NCI-H510A (cell line): ENCODE measurements around the gene NR3C1.

Experiments
- DNase-seq: peaks from one replicate; lab custom pipeline; 2025; lab: John Stamatoyannopoulos, UW

Gene NR3C1

GRCh38 chr5:143261748-143262392, 141.6 kb downstream of the NR3C1 start:
- no peak for DNase-seq

GRCh38 chr5:143259254-143259605, 144.3 kb downstream of the NR3C1 start:
- DNase-seq: no peak

GRCh38 chr5:143258559-143259253, 144.8 kb downstream of the NR3C1 start:
- DNase-seq: no peak

- DNase-seq: no peak
These were observed 148.7 kb downstream of the NR3C1 start for GRCh38 chr5:143254819-143255218.

GRCh38 chr5:143251946-143252345, 151.5 kb downstream of the NR3C1 start:
- no peak for DNase-seq

GRCh38 chr5:143251190-143251589, 152.3 kb downstream of the NR3C1 start:
- DNase-seq: no peak

- DNase-seq: no peak
These were observed 153.6 kb downstream of the NR3C1 start for GRCh38 chr5:143249851-143250250.

- no peak for DNase-seq
These were observed 154.5 kb downstream of the NR3C1 start for GRCh38 chr5:143248822-143249579.

- no peak for DNase-seq
These were observed 155.1 kb downstream of the NR3C1 start for GRCh38 chr5:143248391-143248790.

- no peak for DNase-seq
These were observed 156.2 kb downstream of the NR3C1 start for GRCh38 chr5:143247134-143247815.

- no peak for DNase-seq
These were observed 157.4 kb downstream of the NR3C1 start for GRCh38 chr5:143245929-143246561.

GRCh38 chr5:143244990-143245389, 158.5 kb downstream of the NR3C1 start:
- no peak for DNase-seq

GRCh38 chr5:143244000-143244736, 159.3 kb downstream of the NR3C1 start:
- DNase-seq: no peak

- no peak for DNase-seq
These were observed 160.4 kb downstream of the NR3C1 start for GRCh38 chr5:143243103-143243502.

GRCh38 chr5:143241892-143242291, 161.6 kb downstream of the NR3C1 start:
- no peak for DNase-seq

- no peak for DNase-seq
These were observed 163.5 kb downstream of the NR3C1 start for GRCh38 chr5:143239882-143240518.

- no peak for DNase-seq
These were observed 164.9 kb downstream of the NR3C1 start for GRCh38 chr5:143238620-143239019.

- no peak for DNase-seq
These were observed 165.8 kb downstream of the NR3C1 start for GRCh38 chr5:143237664-143238063.

GRCh38 chr5:143236682-143237081, 166.8 kb downstream of the NR3C1 start:
- no peak for DNase-seq

GRCh38 chr5:143235423-143235822, 168.1 kb downstream of the NR3C1 start:
- no peak for DNase-seq
